ENCODE results near the gene HSD3B7. TPM values are rescaled to one million over a fixed set of nuclear protein-coding genes. Genes with fewer than 3 reads are reported as not detected.
"Not testable (repeated sequence)": the region's sequence is repeated elsewhere in the genome, so short reads cannot be mapped to it uniquely, and the experiment has no call there.

The HSD3B7 gene
- 1 to 10 TPM in 4 of 5 experiments, under 1 TPM in 1; 0.66 to 7.0 (median 3.3) TPM for total RNA-seq
- polyA plus RNA-seq = under 1 TPM in 1 of 2 donors, not detected in 1; 0.08 TPM
- not detected for total RNA-seq

GRCh38 chr16:30984669-30985400 lies at the start of gene HSD3B7:
Gene HSD3B7 (plus strand): TSS chr16:30985207. CDS start chr16:30985659, 452 bp downstream.
- Mint-ChIP-seq H3K4me1 (peaks cover 0 to 17% (median 0%) of the 10 kb centered on the region in 7 donors), H3K27me3 (no peaks in the 10 kb centered on the region), H3K36me3 (peaks cover 0 to 7% (median 3%) of the 10 kb centered on the region in 5 donors), H3K9me3 (no peaks in the 10 kb centered on the region), H3K27ac (peak within 1 kb of the TSS in 2 of 9 donors; percentile 29 to 62), H3K4me3 (peak within 1 kb of the TSS in 3 of 10 donors; percentile 39 to 54 (median 51))
- intact Hi-C loops (cut with micrococcal nuclease) = loop anchor here (1.0 kb wide), 4 partner anchors 110 to 884 kb away; no protein-coding TSS in a partner anchor
- ChIA-PET CTCF (interaction anchor here (0.6 to 1.5 kb wide), 7 partner anchors 24 to 888 kb away, joined by 3 to 5 read pairs (median 3); partner anchors contain the start of genes ZNF267 and ZNF843), POLR2A (interaction anchor here (0.9 to 1.9 kb wide), 3 partner anchors 15 to 89 kb away, joined by 3 to 5 read pairs (median 3); partner anchors contain the start of genes SETD1A, ZNF646 and ZNF668)
- no peaks in the 10 kb centered on the region for H3K27me3 ChIP-seq (ENCODE audit: control insufficient read depth in 2 of 2, insufficient read depth in 2 of 2, low read length in 2 of 2)
- peaks cover 0 to 47% (median 0%) of the 10 kb centered on the region in 3 experiments for H3K36me3 ChIP-seq (ENCODE audit: control insufficient read depth in 2 of 3, insufficient read depth in 3 of 3, low read length in 3 of 3)
- H3K4me3 ChIP-seq (ENCODE audit: low read length) = no peak within 1 kb of the TSS
- H3K4me1 ChIP-seq (ENCODE audit: control insufficient read depth in 2 of 2, insufficient read depth in 2 of 2, low read length in 2 of 2) = no peaks in the 10 kb centered on the region
- H3K27ac ChIP-seq (ENCODE audit: low read depth, low read length) = no peak within 1 kb of the TSS
- no peaks in the 10 kb centered on the region for H3K9me3 ChIP-seq (ENCODE audit: control insufficient read depth in 2 of 3, low read length in 3 of 3)
- DNase-seq (peak; percentile 54 to 91 (median 72)), ATAC-seq (peak; percentile 86)

GRCh38 chr16:30937692-30938091 lies 47.3 kb upstream of the HSD3B7 start:
- Histone ChIP-seq H3K36me3 (ENCODE audit: control insufficient read depth in 2 of 3, insufficient read depth in 3 of 3, low read length in 3 of 3) (peaks cover 0 to under 1% (median 0%) of the 10 kb centered on the region in 3 experiments), H3K4me1 (ENCODE audit: control insufficient read depth in 2 of 2, insufficient read depth in 2 of 2, low read length in 2 of 2) (peaks cover 5 to 8% of the 10 kb centered on the region in 2 donors), H3K4me3 (ENCODE audit: low read length) (no peak overlapping the region), H3K27ac (ENCODE audit: low read depth, low read length) (no peak overlapping the region), H3K27me3 (ENCODE audit: control insufficient read depth in 2 of 2, insufficient read depth in 2 of 2, low read length in 2 of 2) (no peaks in the 10 kb centered on the region), H3K9me3 (ENCODE audit: control insufficient read depth in 2 of 3, low read length in 3 of 3) (no peaks in the 10 kb centered on the region)
- Mint-ChIP-seq H3K27ac (peak overlapping the region in 5 of 9 donors; percentile 11 to 84 (median 68)), H3K27me3 (no peaks in the 10 kb centered on the region), H3K9me3 (no peaks in the 10 kb centered on the region), H3K4me1 (peaks cover 15 to 39% (median 19%) of the 10 kb centered on the region in 7 donors), H3K36me3 (peaks cover 0 to 5% (median under 1%) of the 10 kb centered on the region in 5 donors), H3K4me3 (no peak overlapping the region)
- ChIA-PET POLR2A (interaction anchor here (0.9 kb wide), 1 partner anchor 124 kb away, joined by 3 read pairs; no protein-coding TSS in a partner anchor), CTCF (no interaction called here)
- ATAC-seq (no peak), DNase-seq (no peak)
- intact Hi-C loops (cut with micrococcal nuclease) = no loop called here

- H3K36me3 Mint-ChIP-seq = peaks cover 0 to 10% (median 5%) of the 10 kb centered on the region in 5 donors
- H3K4me3 Mint-ChIP-seq; H3K9me3 ChIP-seq (ENCODE audit: control insufficient read depth in 2 of 3, low read length in 3 of 3); H3K27me3 ChIP-seq (ENCODE audit: control insufficient read depth in 2 of 2, insufficient read depth in 2 of 2, low read length in 2 of 2); H3K27ac Mint-ChIP-seq; DNase-seq; H3K4me1 ChIP-seq (ENCODE audit: control insufficient read depth in 2 of 2, insufficient read depth in 2 of 2, low read length in 2 of 2); H3K4me3 ChIP-seq (ENCODE audit: low read length); H3K27me3 Mint-ChIP-seq; H3K9me3 Mint-ChIP-seq; H3K27ac ChIP-seq (ENCODE audit: low read depth, low read length); intact Hi-C loops (cut with micrococcal nuclease); H3K36me3 ChIP-seq (ENCODE audit: control insufficient read depth in 2 of 3, insufficient read depth in 3 of 3, low read length in 3 of 3); ATAC-seq: not testable (repeated sequence)
- ChIA-PET CTCF (interaction anchor here (0.6 to 3.8 kb wide), 4 partner anchors 15 to 152 kb away, joined by 3 to 20 read pairs (median 6); no protein-coding TSS in a partner anchor), POLR2A (interaction anchor here (0.6 to 2.0 kb wide), 4 partner anchors 10 to 224 kb away, joined by 3 to 6 read pairs (median 4); no protein-coding TSS in a partner anchor)
- H3K4me1 Mint-ChIP-seq = peaks cover 13 to 41% (median 19%) of the 10 kb centered on the region in 7 donors
These were observed 45.4 kb upstream of the HSD3B7 start for GRCh38 chr16:30939571-30939970.

- Histone ChIP-seq H3K27me3 (ENCODE audit: control insufficient read depth in 2 of 2, insufficient read depth in 2 of 2, low read length in 2 of 2) (no peaks in the 10 kb centered on the region), H3K36me3 (ENCODE audit: control insufficient read depth in 2 of 3, insufficient read depth in 3 of 3, low read length in 3 of 3) (no peaks in the 10 kb centered on the region), H3K9me3 (ENCODE audit: control insufficient read depth in 2 of 3, low read length in 3 of 3) (no peaks in the 10 kb centered on the region), H3K27ac (ENCODE audit: low read depth, low read length) (no peak overlapping the region), H3K4me1 (ENCODE audit: control insufficient read depth in 2 of 2, insufficient read depth in 2 of 2, low read length in 2 of 2) (peaks cover 5 to 8% of the 10 kb centered on the region in 2 donors), H3K4me3 (ENCODE audit: low read length) (no peak overlapping the region)
- no peaks in the 10 kb centered on the region for H3K27me3 Mint-ChIP-seq
- H3K4me1 Mint-ChIP-seq = peaks cover 5 to 32% (median 13%) of the 10 kb centered on the region in 7 donors
- H3K4me3 Mint-ChIP-seq = peak overlapping the region in 2 of 10 donors; percentile 32 to 69
- CTCF ChIA-PET = interaction anchor here (0.5 to 3.8 kb wide), 8 partner anchors 10 to 899 kb away, joined by 3 to 20 read pairs (median 3); no protein-coding TSS in a partner anchor
- H3K9me3 Mint-ChIP-seq = no peaks in the 10 kb centered on the region
- POLR2A ChIA-PET = interaction anchor here (1.4 kb wide), 1 partner anchor 97 kb away, joined by 6 read pairs; no protein-coding TSS in a partner anchor
- peak; percentile 33 to 76 (median 44) for DNase-seq
- H3K36me3 Mint-ChIP-seq = peaks cover 0 to 11% (median 3%) of the 10 kb centered on the region in 5 donors
- intact Hi-C loops (cut with micrococcal nuclease) = loop anchor here (1.0 kb wide), 2 partner anchors 19 to 98 kb away; partner anchors contain the start of gene FBXL19 (in 1 of the 2)
- peak; percentile 99 for ATAC-seq
- peak overlapping the region in 5 of 9 donors; percentile 15 to 59 (median 55) for H3K27ac Mint-ChIP-seq
These were observed 43.2 kb upstream of the HSD3B7 start for GRCh38 chr16:30941600-30942425.

- ChIA-PET CTCF (interaction anchor here (0.7 to 3.8 kb wide), 7 partner anchors 10 to 899 kb away, joined by 3 to 20 read pairs (median 3); no protein-coding TSS in a partner anchor), POLR2A (interaction anchor here (0.8 to 1.4 kb wide), 2 partner anchors 98 to 128 kb away, joined by 3 to 6 read pairs; no protein-coding TSS in a partner anchor)
- no peaks in the 10 kb centered on the region for H3K27me3 Mint-ChIP-seq
- ATAC-seq = no peak
- H3K4me1 Mint-ChIP-seq = peaks cover 3 to 27% (median 12%) of the 10 kb centered on the region in 7 donors
- H3K27ac Mint-ChIP-seq = peak overlapping the region in 2 of 9 donors; percentile 15 to 58
- peak overlapping the region in 1 of 10 donors; percentile 69 for H3K4me3 Mint-ChIP-seq
- intact Hi-C loops (cut with micrococcal nuclease) = loop anchor here (1.0 kb wide), 2 partner anchors 19 to 98 kb away; partner anchors contain the start of gene FBXL19 (in 1 of the 2)
- Histone ChIP-seq H3K4me1 (ENCODE audit: control insufficient read depth in 2 of 2, insufficient read depth in 2 of 2, low read length in 2 of 2) (peaks cover 5 to 8% of the 10 kb centered on the region in 2 donors), H3K27me3 (ENCODE audit: control insufficient read depth in 2 of 2, insufficient read depth in 2 of 2, low read length in 2 of 2) (no peaks in the 10 kb centered on the region), H3K36me3 (ENCODE audit: control insufficient read depth in 2 of 3, insufficient read depth in 3 of 3, low read length in 3 of 3) (no peaks in the 10 kb centered on the region), H3K27ac (ENCODE audit: low read depth, low read length) (no peak overlapping the region), H3K4me3 (ENCODE audit: low read length) (no peak overlapping the region), H3K9me3 (ENCODE audit: control insufficient read depth in 2 of 3, low read length in 3 of 3) (no peaks in the 10 kb centered on the region)
- peaks cover 0 to 11% (median 3%) of the 10 kb centered on the region in 5 donors for H3K36me3 Mint-ChIP-seq
- DNase-seq = no peak
- no peaks in the 10 kb centered on the region for H3K9me3 Mint-ChIP-seq
These were observed 42.6 kb upstream of the HSD3B7 start for GRCh38 chr16:30942426-30942806.

Measured in naive thymus-derived CD4-positive, alpha-beta T cell (primary cell).